Aorta (tissue), 5 donors: Measurements from ENCODE around the gene UGT1A7. TPM values are rescaled to one million over a fixed set of nuclear protein-coding genes. Genes with fewer than 3 reads are reported as not detected.
"Not testable (repeated sequence)": the region's sequence is repeated elsewhere in the genome, so short reads cannot be mapped to it uniquely, and the experiment has no call there.

Source experiments
- ATAC-seq: fragments of 200-7000 bp; cut with Tn5 transposase; one replicate; pipeline ENCODE4 v1.9.1; 2022; ENCODE audit warnings: moderate library complexity; ENCODE audit not compliant: low FRiP score
- DNase-seq, 2 donors: peaks; one replicate each; pipeline ENCODE4 v3.0.0-alpha.2; 2020
- H3K27ac ChIP-seq, 2 donors: one replicate each; pipeline ENCODE4 v1.5.1; 2013; ENCODE audit warnings: low read length in 2 of 2, mild to moderate bottlenecking in 2 of 2, moderate library complexity in 2 of 2, control low read depth in 1 of 2, inconsistent platforms in 1 of 2, low read depth in 1 of 2
- H3K27me3 ChIP-seq, 2 donors: one replicate each; pipeline ENCODE4 v1.6.1; 2013; ENCODE audit warnings: control low read depth in 1 of 2, low read length in 1 of 2, mild to moderate bottlenecking in 1 of 2, moderate library complexity in 1 of 2; ENCODE audit not compliant: insufficient read depth in 2 of 2, control insufficient read depth in 1 of 2
- H3K36me3 ChIP-seq, 2 donors: one replicate each; pipeline ENCODE4 v1.6.1; 2013; ENCODE audit warnings: control low read depth in 1 of 2, low read length in 1 of 2, mild to moderate bottlenecking in 1 of 2; ENCODE audit not compliant: insufficient read depth in 2 of 2, control insufficient read depth in 1 of 2
- H3K4me1 ChIP-seq, 2 donors: one replicate each; pipeline ENCODE4 v1.6.1; 2013; ENCODE audit warnings: low read length in 2 of 2, control low read depth in 1 of 2, mild to moderate bottlenecking in 1 of 2, moderate library complexity in 1 of 2; ENCODE audit not compliant: insufficient read depth in 2 of 2, control insufficient read depth in 1 of 2
- H3K4me3 ChIP-seq, 2 donors: one replicate each; pipeline ENCODE4 v1.5.1; 2013; ENCODE audit warnings: low read length in 2 of 2, control low read depth in 1 of 2, mild to moderate bottlenecking in 1 of 2
- H3K9me3 ChIP-seq: one replicate; pipeline ENCODE4 v1.6.1; 2013; ENCODE audit warnings: mild to moderate bottlenecking, low read length; ENCODE audit not compliant: control insufficient read depth
- WGBS, 2 donors: extraction: QIAGEN DNeasy Blood & Tissue Kit; methylation state at CpG; one replicate each; pipeline ENCODE4 v1.1.7; 2013; 5-methylcytosine and 5-hydroxymethylcytosine counted together
- intact Hi-C, 2 donors: fragments of 100-400 bp; cut with DNase I; formaldehyde crosslinking; loops; one replicate each; pipeline versions ENCODE4 v1.14.2 to v1.15.0; 2022
- polyA plus RNA-seq, 2 donors: library from polyadenylated mRNA; stranded (reverse); fragments of 200-250 nt; gene quantifications; one replicate each; pipeline ENCODE4 v1.2.3, GENCODE V29; 2013
- total RNA-seq, 2 donors: library from RNA; stranded (reverse); fragmentation: NEBNext Ultra II Directional; extraction: Animal tissue kit (Norgen Biotek cat#: 25700); gene quantifications; one replicate each; pipeline ENCODE4 v1.2.1, GENCODE V29; 2021
- donor health status: healthy with polysubstance abuse.
- donor health status: Bipolar disorder and iron deficiency.
- donor health status: DM: no; HTN: no; CAD: no.
- donor health status: DM: no; HTN: no; CAD: no.
- donor health status: DM: yes; HTN: yes; CAD: no.

UGT1A7 gene
- total and polyA plus RNA-seq, 4 donors: 0.05 to 1.8 TPM; not detected in 2

- ATAC-seq: no peak
- 46 to 59% methylated on average over 1 of the region's 1 CpG for WGBS, 2 donors
- intact Hi-C loops: no loop called here
Observed at GRCh38 chr2:233655043-233655442, 26.7 kb upstream of the UGT1A7 start.

DNA sequence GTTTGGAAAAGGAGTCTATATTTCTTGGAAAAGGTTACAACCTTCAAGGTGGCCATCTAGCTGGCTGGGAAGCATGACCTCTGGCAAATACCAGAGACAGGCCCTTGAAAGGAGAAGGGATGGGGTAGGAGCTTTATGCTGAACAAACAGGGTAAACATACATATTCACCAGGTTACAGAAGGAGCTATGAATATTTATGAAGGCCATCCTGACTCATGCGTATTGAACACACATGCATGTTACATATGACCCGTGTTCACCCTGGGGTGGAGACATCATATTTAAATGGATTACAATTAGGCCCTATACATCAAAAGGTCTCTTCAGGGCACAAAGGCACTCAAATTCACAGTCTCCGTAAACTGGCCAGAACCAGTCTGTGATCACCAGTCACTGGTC is 25.8 kb upstream of the UGT1A7 start:
- DNase-seq, H3K4me1 ChIP-seq, intact Hi-C loops, H3K36me3 ChIP-seq, H3K9me3 ChIP-seq, H3K27ac ChIP-seq, ATAC-seq, H3K4me3 ChIP-seq, H3K27me3 ChIP-seq: not testable (repeated sequence)
- 93 to 96% methylated on average over 3 of the region's 3 CpGs for WGBS, 2 donors

More at GRCh38 chr2:233655043-233655442, 26.7 kb upstream of the UGT1A7 start:
- no peaks in the 10 kb centered on the region for H3K27me3 ChIP-seq
- no peaks in the 10 kb centered on the region for H3K36me3 ChIP-seq
- no peaks in the 10 kb centered on the region for H3K4me1 ChIP-seq
- DNase-seq: no peak
- H3K4me3 ChIP-seq: no peak overlapping the region
- no peak overlapping the region for H3K27ac ChIP-seq
- H3K9me3 ChIP-seq: no peaks in the 10 kb centered on the region

- Histone ChIP-seq H3K9me3 (no peaks in the 10 kb centered on the region), H3K4me3 (no peak overlapping the region), H3K27me3 (no peaks in the 10 kb centered on the region), H3K27ac (no peak overlapping the region), H3K36me3 (no peaks in the 10 kb centered on the region), H3K4me1 (no peaks in the 10 kb centered on the region)
- ATAC-seq: no peak
- intact Hi-C loops: no loop called here
- DNase-seq: no peak
- WGBS, 2 donors: 85 to 89% methylated on average over 10 of the region's 10 CpGs
Observed at GRCh38 chr2:233656443-233656842, 25.3 kb upstream of the UGT1A7 start.

DNA sequence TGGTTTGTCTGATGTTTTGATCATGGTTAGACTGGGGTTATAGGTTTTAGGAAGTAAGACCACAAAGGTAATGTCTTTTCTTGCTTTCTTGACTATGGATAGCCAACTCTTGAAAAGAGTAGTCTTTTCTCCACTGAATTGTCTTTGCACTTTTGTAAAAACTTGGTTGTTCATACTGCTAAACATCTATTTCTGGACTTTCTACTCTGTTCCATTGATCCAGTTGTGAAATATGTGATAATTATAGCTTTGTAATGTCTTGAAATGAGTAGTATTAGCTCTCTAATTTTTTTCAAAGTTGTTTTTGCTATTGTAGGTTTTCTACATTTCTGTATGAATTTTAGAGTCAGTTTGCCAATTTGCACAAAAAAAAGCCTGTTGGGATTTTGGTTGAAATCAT is 23.1 kb upstream of the UGT1A7 start:
- no peaks in the 10 kb centered on the region for H3K27me3 ChIP-seq
- ATAC-seq: no peak
- intact Hi-C loops: no loop called here
- no peaks in the 10 kb centered on the region for H3K4me1 ChIP-seq
- H3K27ac ChIP-seq: no peak overlapping the region
- no peak overlapping the region for H3K4me3 ChIP-seq
- no peaks in the 10 kb centered on the region for H3K36me3 ChIP-seq
- no peak for DNase-seq
- H3K9me3 ChIP-seq: peaks cover 2% of the 10 kb centered on the region

DNA sequence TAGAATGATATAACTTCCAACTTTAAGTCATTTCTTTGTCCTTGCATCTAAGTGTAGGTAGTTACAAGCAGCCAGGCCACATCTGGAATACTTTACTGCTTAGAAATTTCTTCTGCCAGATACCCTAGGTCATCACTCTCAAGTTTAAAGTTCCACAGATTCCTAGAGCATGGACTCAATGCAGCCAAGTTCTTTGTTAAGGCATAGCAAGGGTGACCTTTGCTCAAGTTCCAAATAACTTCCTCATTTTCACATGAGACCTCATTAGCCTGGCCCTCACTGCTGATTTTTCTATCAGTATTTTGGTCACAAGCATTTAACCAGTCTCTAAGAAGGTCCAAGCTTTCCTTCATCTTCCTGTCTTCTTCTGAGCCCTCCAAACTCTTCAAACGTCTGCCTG is 17.8 kb upstream of the UGT1A7 start:
- ATAC-seq (no peak), DNase-seq (no peak)
- Histone ChIP-seq H3K4me3 (no peak overlapping the region), H3K4me1 (no peaks in the 10 kb centered on the region), H3K36me3 (no peaks in the 10 kb centered on the region), H3K9me3 (peaks cover 2% of the 10 kb centered on the region), H3K27ac (no peak overlapping the region), H3K27me3 (no peaks in the 10 kb centered on the region)
- 29 to 37% methylated on average over 1 of the region's 1 CpG for WGBS, 2 donors
- intact Hi-C loops: no loop called here

- no peaks in the 10 kb centered on the region for H3K27me3 ChIP-seq
- intact Hi-C loops: no loop called here
- WGBS, 2 donors: 82 to 85% methylated on average over 4 of the region's 4 CpGs
Observed at GRCh38 chr2:233668605-233669260, 13.0 kb upstream of the UGT1A7 start.

DNA sequence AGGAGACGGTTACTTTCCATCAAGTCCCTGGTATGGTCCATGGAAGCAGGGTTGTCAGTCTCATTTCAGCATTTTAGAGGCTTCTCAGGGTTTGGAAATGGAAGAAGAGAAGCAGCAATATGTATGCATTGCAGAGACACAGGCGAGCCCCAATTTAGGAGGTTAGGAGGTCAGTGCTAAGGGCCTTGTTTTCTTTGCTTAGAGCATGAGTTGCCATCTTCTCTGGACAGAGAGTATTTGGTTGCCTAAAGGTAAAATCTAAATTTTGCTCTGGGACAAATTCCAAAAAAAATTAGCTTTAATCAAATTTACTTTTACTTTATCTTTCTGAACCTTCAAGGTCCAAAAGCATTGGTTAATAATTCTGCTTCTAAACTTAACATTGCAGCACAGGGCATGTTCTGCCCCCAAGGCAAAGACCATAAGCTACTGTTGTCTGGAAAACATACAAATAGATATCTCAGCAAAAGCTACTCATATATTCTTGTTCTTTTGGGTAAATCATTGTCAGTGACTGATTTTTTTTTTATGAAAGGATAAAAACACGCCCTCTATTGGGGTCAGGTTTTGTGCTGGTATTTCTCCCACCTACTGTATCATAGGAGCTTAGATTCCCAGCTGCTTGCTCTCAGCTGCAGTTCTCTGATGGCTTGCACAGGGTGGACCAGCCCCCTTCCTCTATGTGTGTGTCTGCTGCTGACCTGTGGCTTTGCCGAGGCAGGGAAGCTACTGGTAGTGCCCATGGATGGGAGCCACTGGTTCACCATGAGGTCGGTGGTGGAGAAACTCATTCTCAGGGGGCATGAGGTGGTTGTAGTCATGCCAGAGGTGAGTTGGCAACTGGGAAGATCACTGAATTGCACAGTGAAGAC is 10.2 kb upstream of the UGT1A7 start, which contains the start of gene UGT1A9:
Gene UGT1A9, plus strand, starts transcription at position 609 of the 872 bp plus-strand sequence. Its CDS starts 37 bp downstream, at position 646.
- Histone ChIP-seq H3K4me1 (no peaks in the 10 kb centered on the region), H3K36me3 (no peaks in the 10 kb centered on the region), H3K9me3 (no peaks in the 10 kb centered on the region), H3K27me3 (no peaks in the 10 kb centered on the region), H3K27ac (no peak within 1 kb of the TSS), H3K4me3 (no peak within 1 kb of the TSS)
- WGBS, 2 donors: 77 to 81% methylated on average over 5 of the region's 5 CpGs
- no peak for ATAC-seq
- intact Hi-C loops: no loop called here
- no peak for DNase-seq

More at GRCh38 chr2:233668605-233669260, 13.0 kb upstream of the UGT1A7 start:
- H3K4me3 ChIP-seq: no peak overlapping the region
- no peak overlapping the region for H3K27ac ChIP-seq
- no peaks in the 10 kb centered on the region for H3K36me3 ChIP-seq
- no peaks in the 10 kb centered on the region for H3K4me1 ChIP-seq
- DNase-seq (no peak), ATAC-seq (no peak)
- H3K9me3 ChIP-seq: no peaks in the 10 kb centered on the region

- Histone ChIP-seq H3K27ac (no peak overlapping the region), H3K4me3 (no peak overlapping the region), H3K9me3 (no peaks in the 10 kb centered on the region), H3K36me3 (no peaks in the 10 kb centered on the region), H3K27me3 (no peaks in the 10 kb centered on the region), H3K4me1 (no peaks in the 10 kb centered on the region)
- no peak for ATAC-seq
- intact Hi-C loops: no loop called here
- no peak for DNase-seq
- WGBS, 2 donors: 70 to 72% methylated on average over 3 of the region's 3 CpGs
Observed at GRCh38 chr2:233672886-233673285, 8.8 kb upstream of the UGT1A7 start.

- no peaks in the 10 kb centered on the region for H3K9me3 ChIP-seq
- no peaks in the 10 kb centered on the region for H3K4me1 ChIP-seq
- no peak overlapping the region for H3K4me3 ChIP-seq
- DNase-seq: no peak
- H3K27ac ChIP-seq: no peak overlapping the region
- H3K36me3 ChIP-seq: no peaks in the 10 kb centered on the region
- intact Hi-C loops: no loop called here
- no peak for ATAC-seq
- H3K27me3 ChIP-seq: no peaks in the 10 kb centered on the region
Observed at GRCh38 chr2:233673896-233674295, 7.8 kb upstream of the UGT1A7 start.
